ENCODE data around the gene MAL.

The MAL gene

DNA sequence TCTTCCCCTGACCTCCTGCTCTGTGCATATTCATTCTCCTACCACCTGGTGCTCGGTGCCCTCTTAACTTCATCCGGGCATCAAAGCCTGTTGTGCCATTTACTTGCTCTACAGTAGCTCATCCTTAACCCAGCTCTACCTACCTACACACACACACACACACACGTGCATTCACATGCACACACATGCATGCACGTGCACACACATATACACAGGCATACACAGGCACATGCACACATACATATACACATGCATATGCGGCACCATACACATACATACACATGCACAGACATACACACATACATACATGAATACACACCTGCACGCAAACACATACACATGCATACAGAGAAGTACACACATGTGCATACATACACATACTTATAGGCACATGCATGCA is 14.5 kb downstream of the MAL start:
- H3K4me3 ChIP-seq (replicated peaks; ENCODE audit: low read depth, low read length) = no peak overlapping the region
- no peak for DNase-seq (ENCODE audit: extremely low read depth, insufficient read length)
- no peak for TF ChIP-seq CTCF (IDR thresholded peaks at IDR 0.05; ENCODE audit: insufficient read depth, low read length, poor library complexity, severe bottlenecking)
- no peaks in the 10 kb centered on the region for H3K27me3 ChIP-seq (replicated peaks; ENCODE audit: control insufficient read depth, insufficient read depth, low read length)
- H3K36me3 ChIP-seq (ENCODE audit: control insufficient read depth, insufficient read depth, low read length) = no peaks in the 10 kb centered on the region

GRCh38 chr2:95040426-95040825 is 14.9 kb downstream of the MAL start:
- Histone ChIP-seq H3K27me3 (replicated peaks; ENCODE audit: control insufficient read depth, insufficient read depth, low read length) (no peaks in the 10 kb centered on the region), H3K36me3 (ENCODE audit: control insufficient read depth, insufficient read depth, low read length) (no peaks in the 10 kb centered on the region), H3K4me3 (replicated peaks; ENCODE audit: low read depth, low read length) (no peak overlapping the region)
- no peak for TF ChIP-seq CTCF (IDR thresholded peaks at IDR 0.05; ENCODE audit: insufficient read depth, low read length, poor library complexity, severe bottlenecking)
- no peak for DNase-seq (ENCODE audit: extremely low read depth, insufficient read length)

- DNase-seq (ENCODE audit: extremely low read depth, insufficient read length) = no peak
- Histone ChIP-seq H3K36me3 (ENCODE audit: control insufficient read depth, insufficient read depth, low read length) (no peaks in the 10 kb centered on the region), H3K4me3 (replicated peaks; ENCODE audit: low read depth, low read length) (no peak overlapping the region), H3K27me3 (replicated peaks; ENCODE audit: control insufficient read depth, insufficient read depth, low read length) (no peaks in the 10 kb centered on the region)
- no peak for TF ChIP-seq CTCF (IDR thresholded peaks at IDR 0.05; ENCODE audit: insufficient read depth, low read length, poor library complexity, severe bottlenecking)
Observed at GRCh38 chr2:95041060-95041823, 15.7 kb downstream of the MAL start.

DNA sequence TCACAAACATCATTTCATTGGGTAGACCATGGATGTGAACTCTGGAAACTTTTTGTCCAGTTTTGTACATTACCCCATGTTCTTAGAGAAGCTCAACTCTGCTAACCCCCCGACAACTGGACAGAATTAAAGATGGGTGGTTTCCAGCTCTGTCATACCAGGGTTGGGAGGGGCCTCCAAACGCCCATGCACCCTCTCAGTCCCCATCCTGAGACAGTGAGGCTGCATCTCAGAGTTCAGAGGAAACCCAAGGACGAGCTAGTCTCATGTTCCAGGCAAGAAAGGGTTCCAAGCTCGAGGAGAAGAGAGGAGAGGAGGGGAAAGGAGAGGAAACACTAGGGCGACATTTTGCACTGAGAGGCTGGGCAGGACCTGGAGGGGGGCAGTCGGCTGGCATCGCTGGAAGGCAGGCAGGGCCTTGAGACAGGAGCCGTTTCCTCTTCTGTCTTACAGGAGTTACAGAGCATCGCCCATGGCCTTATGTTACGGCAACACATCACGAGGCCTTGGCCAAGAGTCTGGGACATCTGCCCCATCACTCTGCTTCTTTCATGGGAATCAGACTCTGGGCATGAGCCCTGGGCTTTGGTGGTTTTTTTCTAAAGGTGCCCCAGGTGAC is 16.4 kb downstream of the MAL start:
- TF ChIP-seq CTCF (IDR thresholded peaks at IDR 0.05; ENCODE audit: insufficient read depth, low read length, poor library complexity, severe bottlenecking) = no peak
- no peaks in the 10 kb centered on the region for H3K36me3 ChIP-seq (ENCODE audit: control insufficient read depth, insufficient read depth, low read length)
- no peak for DNase-seq (ENCODE audit: extremely low read depth, insufficient read length)
- no peak overlapping the region for H3K4me3 ChIP-seq (replicated peaks; ENCODE audit: low read depth, low read length)
- no peaks in the 10 kb centered on the region for H3K27me3 ChIP-seq (replicated peaks; ENCODE audit: control insufficient read depth, insufficient read depth, low read length)

DNA sequence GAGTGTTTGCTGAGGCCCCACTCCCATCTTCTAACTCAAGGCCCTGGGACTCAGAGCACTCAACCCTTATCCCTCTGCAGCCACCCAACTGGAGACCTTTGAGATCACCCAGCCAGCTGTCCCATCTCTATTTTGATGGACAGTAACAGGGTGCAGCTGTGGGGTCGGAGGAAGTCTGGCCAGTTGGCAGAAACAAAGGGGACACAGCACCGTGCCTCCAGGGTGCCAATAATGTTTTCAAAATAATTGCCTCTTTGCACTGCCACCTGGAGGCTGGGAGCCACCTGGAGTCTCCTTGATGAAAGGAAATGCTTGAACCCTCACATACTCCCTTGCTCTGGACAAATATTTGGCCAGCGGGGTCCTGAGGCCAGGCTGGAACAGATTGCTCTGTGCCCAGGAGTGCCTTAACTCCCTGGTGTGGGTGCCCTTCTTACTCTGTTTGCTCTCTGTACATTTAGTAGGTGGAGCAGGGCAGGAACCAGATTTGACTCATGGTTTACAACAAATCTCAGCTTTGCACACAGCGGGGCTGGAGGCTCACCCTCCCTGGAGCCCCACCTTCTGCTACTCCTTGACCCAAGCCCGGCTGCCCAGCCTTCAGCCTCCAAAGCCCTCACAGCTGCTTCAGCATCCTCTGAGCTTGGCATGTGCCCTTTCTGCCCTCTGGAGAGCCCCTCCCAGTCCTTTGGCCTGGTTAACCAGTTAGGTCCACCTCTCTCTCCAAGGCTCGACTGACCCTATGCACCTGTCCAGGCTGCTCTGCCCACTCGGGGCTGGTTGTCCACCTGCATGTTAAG is 17.2 kb downstream of the MAL start:
- Histone ChIP-seq H3K4me3 (replicated peaks; ENCODE audit: low read depth, low read length) (no peak overlapping the region), H3K27me3 (replicated peaks; ENCODE audit: control insufficient read depth, insufficient read depth, low read length) (no peaks in the 10 kb centered on the region), H3K36me3 (ENCODE audit: control insufficient read depth, insufficient read depth, low read length) (no peaks in the 10 kb centered on the region)
- no peak for TF ChIP-seq CTCF (IDR thresholded peaks at IDR 0.05; ENCODE audit: insufficient read depth, low read length, poor library complexity, severe bottlenecking)
- no peak for DNase-seq (ENCODE audit: extremely low read depth, insufficient read length)

Data from GM06990 (cell line).